Measurements from ENCODE around the gene MICAL2.

The MICAL2 gene

DNA sequence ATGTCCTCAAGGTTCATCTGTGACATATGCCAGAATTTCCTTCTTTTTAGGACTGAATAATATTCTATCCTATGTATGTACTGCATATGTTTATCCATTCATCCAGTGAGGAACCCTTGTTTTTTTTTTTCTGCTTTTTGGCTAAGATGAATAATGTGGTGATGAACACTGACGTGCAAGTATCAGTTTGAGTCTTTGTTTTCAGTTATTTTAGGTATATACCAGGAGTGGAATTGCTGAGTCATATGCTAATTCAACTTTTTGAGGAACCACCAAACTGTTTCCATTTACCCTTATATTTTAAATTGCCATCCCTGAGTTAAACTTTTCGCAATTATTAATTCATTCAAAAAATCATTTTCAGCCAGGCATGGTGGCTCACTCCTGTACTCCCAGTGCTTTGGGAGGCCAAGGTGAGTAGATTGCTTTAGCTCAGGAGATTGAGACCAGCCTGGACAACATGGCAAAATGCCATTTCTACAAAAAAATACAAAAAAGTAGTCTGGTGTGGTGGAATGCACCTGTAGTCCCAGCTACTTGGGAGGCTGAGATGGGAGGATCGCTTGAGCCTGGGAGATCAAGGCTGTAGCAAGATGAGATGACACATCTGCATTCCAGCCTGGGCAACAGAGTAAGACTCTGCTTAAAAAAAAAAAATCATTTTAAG is 64.2 kb downstream of the MICAL2 start:
- DNase-seq: peak; percentile 90

DNA sequence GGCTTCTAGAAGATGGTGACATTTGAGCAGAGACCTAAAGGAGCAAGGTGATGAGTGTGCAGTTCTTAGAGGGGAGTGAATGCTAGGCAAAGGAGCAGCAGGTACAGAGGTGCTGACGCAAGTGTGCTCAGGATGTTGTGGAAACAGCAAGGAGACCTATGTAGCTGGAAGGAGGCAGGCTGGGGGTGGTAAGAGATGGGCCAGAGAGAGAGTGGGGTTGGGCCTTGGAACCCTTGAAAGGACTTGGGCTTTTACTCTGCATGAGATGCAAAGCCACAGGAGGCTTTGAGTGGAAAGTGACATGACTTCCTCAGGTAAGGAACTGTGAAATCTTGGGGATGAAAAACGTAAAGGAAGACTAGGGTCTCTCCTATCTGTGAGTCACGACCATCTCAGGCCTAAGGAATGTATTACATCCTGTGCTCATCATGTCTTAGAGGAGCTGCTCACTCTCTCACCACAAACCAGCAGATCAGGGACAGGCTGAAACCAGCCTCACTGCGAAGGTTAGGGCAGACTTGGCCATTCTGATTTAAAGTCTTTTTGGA is 65.4 kb downstream of the MICAL2 start:
- peak; percentile 95 for DNase-seq

DNA sequence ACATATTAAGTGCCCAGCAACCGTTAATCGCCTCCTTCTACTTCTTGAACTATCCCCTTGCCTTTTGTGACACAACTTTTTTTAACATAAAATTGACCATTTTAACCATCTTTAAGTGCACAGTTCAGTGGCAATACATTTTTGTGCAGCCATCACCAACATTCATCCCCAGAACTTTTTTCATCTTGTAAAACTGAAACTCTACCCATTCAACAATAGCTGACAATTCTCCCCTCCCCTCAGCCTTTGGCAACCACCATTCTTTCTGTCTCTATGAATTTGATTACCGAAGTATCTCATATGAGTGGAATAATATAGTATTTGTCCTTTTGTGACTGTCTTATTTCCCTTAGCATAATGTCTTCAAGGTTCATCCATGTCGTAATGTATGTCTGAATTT is 66.0 kb downstream of the MICAL2 start:
- DNase-seq: no peak

DNA sequence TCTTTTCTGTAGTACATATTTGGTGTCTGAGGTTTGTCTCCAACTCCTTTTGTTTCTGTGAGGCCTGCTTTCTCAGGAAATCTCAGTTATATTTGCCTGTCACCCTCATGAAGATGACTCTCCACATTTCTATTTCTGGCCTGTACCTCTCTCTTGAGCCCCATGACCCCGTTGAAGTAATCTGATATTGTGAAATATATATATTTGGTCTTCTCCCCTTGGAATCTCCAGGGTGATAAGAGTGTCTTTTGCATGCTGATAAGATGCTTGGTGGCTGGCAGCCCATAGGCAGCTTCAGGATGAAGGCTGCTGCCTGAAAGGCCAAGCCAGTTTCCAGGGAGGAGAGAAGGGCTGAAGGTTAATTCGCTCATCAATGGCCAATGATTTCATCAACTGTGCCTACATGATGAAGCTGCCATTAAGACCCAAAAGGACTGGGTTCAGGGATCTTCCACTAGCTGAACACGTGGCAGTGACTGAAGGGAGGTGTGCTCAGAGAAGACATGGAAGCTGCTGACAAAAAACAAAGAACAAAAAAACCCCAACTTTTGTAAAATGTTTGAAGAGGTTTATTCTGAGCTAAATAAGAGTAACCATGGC is 67.4 kb downstream of the MICAL2 start:
- no peak for DNase-seq

DNA sequence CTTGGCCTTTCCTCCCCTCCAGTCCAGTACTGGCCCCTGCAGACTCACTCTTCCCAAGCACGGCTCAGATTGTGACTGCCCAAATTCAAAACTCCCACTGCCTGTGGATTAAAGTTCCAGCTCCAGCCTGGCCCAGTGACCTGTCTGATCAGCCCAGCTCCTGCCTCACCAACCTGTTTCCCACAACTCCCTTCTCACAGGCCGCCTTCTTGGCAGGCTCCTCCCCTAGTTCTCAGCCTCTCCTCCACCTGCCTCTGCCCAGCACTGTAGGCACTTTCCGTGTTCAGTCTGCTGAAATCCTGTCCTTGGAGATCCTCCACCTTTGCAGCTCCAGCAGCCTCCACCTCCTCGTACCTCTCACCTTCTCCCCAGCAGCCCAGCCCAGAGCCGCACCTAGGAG is 68.6 kb downstream of the MICAL2 start:
- DNase-seq: no peak

DNA sequence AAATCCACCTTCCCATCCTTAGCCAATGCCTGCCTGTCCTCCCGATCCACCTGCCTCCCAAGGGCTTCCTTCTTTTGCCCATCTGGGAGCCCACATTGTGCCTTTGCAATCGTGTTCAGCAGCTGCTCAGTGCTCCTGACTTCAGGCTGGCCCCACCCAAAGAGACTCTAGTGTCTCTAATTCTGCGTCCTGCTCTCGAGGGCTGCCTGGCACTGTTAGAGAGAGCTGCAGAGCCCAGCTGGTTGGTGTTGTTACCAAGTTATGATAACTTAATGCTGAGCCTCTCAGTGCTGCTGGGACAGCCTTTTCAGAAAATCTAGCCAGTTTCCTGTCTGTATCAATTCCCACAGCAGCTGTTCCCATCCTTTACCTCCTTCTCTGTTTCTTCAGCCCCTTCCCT is 69.1 kb downstream of the MICAL2 start:
- no peak for DNase-seq

DNA sequence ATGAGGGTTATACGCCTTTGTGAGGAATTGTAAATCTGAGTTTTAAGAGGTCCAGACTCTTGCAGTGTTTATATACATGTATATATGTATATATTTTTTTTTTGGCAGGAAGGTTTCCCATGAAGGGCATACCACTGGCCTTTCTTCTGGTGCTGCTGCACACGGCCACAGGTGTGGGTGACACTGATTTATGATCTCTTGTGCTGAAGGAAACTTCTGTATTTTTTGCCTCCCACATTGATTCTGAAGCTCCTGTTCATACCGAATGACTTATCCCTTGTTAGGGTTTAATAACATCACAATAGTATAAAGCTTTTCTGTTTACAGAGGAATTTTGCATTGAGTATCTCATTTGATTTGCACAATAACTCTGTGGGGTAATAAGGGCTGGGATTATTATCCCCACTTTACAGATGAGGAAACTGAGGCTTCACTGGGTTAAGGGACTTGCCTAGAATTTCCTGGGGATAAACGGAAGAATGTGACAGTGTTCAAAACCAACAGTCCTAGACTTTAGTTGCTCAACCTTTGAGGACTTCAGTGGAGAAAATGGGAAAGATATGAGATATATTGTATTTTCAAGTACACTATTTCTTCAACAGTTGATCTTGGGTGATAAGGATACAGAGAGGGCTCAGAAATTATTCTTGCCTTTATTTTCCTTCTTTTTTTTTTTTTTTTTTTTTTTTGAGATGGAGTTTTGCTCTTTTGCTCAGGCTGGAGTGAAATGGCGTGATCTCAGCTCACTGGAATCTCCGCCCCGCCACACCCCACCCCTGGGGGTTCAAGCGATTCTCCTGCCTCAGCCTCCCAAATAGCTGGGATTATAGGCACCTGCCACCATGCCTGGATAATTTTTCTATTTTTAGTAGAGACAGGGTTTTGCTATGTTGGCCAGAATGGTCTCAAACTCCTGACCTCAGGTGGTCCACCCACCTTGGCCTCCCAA is 70.1 kb downstream of the MICAL2 start:
- DNase-seq: no peak

DNA sequence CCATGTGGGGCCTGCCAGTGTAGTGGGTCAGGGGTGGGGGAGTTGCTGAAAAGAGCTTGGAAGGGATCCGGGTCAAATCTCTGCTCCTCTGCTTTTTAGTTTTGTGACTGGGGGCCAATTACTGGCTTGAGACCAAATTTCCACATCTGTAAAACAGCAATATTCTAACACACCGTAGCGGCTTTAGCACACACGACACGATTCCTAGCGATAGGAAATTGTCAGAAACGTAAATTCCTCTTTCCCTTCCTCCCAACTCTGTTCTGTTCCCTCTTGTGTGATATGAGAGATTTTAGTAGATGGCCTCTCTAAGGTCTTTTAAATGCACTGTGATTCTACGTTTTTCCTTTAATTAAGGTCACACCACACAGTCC is 71.9 kb downstream of the MICAL2 start:
- DNase-seq: no peak

DNA sequence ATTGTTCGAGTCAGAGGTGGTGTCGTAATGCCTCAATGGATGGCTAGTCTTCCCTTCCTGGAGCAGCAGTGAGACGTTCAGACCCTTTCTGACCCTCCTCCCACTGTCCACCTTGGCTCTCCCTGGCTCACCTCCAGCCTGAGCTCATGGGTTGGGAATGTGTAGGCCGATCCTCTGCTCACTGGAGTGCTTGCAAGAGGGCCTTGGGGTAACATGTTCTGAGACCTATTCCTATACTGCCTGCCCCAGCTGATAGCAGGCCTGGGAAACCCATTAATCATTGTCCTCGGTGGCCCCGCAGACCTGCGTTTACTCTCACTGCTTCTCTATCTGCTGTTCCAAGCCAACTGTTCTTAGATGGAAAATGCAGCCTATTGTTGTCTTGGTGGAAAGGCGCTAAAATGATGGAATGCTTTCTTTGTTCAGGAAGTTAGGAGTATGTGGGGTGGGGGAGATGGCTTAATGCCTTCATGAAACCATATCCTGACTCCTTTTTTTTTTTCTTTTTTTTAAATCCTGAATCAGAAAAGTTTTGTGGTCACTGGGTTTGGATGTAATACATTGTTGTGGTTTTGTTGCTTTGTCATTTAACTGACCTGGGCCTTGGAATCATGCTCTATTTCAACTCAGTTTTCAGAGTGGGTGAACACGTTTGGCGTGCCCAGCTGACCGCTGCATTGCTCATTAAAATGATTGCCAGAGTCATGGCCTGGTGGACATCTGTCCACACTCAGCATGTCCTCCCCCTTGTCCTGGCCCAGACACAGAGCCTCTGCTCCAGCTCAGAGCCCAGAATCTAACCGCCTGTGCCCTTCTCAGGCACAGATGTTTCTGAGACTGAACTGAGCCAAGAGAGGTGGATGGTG is 72.5 kb downstream of the MICAL2 start:
- DNase-seq: peak; percentile 96

DNA sequence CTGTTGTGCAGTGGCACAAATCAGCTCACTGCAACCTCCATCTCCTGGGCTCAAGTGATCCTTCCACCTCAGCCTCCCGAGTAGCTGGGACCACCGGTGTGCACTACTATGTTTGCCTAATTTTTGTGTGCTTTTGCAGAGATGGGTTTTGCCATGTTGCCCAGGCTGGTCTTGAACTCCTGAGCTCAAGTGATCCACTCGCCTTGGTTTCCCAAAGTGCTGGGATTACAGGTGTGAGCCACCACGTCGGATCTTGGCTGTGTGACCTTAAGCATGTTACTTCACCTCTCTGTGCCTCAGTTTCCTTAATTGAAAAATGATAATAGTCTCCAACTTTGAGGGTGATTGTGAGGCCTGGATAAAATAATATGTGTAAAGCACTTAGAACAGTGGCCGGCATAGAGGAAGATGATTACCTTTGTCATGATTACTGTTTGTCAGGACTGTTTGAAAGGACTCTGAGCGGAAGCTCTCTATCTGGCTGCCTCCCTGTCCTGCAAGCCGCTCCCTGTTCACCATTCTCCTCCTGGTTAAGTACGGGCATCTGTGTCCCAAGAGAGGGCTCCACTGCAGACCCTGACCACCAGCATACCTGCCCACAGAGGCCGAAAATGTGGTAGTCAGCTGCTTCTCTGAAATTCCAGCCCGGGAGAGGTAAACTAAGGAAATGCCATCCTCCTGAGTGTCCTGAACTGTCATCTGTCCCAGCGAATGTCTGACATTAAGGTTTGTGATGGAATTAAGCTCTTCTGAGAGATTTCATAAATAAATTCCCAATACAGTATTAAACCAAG is 73.6 kb downstream of the MICAL2 start:
- no peak for DNase-seq

DNA sequence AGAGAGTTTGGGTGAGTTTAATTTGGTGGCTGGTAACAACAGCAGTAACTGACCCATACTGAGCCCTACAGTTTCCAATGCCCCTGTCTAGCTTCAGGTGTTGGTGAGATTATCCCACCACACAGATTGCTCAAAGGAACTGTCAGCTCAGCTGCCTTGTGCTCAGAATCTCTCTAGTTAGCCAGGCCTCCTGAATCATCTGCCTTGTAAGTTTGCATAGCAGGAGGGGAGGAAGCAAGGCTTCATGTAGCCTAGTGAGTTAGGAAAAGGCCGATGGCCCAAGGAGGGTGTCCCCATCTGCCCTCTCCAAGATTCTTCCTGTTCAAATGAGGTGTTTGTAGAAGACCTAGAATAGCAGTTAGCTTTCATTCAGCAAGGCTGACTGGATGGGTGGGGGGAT is 74.3 kb downstream of the MICAL2 start:
- peak; percentile 36 for DNase-seq

DNA sequence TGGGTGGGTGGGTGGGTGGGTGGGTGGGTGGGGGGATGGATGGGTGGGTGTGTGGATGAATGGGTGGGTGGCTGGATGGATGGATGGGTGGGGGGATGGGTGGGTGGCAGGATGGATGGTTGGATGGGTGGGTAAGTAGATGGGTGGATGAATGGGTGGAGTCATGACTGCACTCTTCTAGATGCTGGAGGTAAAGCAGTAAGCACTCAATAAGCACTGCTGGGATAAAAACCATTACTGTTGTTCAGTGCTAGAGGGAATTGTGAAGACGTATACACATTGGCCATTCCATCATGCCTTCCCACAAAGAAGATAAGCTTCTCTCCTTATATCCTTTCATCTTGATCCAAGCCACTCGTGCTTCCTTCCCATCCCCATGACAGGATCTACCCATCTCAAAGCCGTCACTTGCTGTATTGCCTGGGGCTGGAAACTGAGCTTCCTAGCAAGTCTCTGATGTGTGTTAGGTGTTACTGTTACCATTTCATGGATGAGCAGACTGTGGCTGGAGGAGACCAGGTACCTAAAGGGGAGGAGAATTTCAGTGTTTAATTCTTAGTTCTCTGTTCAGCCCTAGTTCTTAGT is 74.8 kb downstream of the MICAL2 start:
- DNase-seq: no peak

DNA sequence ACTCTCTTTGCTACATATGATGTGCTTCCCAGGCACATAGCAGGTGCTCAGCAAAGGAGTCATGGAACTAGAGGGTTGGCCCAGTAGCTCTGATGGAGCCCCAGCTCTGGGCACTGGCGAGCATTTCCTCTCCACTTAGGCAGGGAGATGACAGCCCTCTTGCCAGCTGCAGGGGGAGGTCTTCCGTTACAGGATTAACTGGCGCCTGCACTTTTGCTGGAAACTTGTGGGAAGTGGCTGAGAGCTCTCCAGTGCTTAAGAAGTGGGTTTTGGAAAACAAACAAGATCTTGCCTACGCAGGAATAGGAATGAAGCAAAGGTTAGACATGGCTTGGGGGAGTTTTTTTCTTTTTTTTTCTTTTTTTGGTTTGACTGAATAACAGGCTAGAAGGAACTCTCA is 75.5 kb downstream of the MICAL2 start:
- peak; percentile 80 for DNase-seq

DNA sequence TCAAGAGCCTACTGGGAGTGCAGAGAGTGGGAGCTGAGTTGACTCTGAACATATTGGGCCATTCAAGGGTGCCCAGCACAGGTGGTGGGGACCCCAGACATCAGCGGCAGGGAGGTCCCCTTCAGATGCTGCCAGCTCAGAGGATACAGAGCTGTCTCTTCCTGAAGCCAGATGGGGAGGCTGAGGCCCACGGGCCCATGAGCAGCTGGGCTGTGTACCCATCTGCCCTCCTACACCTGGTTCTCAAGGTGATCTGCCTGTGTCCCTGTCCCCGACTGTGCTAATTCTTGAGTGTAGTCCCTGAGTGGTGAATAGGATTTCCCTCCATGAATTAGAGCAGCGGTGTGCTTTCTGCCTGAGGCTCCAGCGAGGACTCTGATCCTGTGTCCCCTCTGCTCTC is 76.3 kb downstream of the MICAL2 start:
- no peak for DNase-seq

DNA sequence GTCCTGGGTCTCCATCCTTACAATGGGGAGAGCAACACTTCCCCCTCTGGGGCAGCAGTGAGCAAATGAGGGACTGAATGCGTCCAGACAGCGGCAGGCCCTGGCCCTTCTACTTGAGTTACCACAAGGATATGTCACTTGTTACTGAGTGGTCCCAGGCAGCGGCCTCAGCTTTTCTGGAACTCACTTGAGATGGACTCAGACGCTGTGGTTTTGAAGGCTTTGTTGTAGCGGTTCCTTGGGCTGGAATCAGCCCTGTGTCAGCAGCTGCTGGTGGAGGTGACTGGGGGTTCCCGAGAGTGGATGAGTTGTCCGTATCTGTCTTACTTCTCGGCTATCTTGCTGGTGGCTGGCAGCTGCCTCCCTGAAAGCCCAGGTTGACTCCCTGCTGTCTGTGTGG is 77.0 kb downstream of the MICAL2 start:
- peak; percentile 58 for DNase-seq

DNA sequence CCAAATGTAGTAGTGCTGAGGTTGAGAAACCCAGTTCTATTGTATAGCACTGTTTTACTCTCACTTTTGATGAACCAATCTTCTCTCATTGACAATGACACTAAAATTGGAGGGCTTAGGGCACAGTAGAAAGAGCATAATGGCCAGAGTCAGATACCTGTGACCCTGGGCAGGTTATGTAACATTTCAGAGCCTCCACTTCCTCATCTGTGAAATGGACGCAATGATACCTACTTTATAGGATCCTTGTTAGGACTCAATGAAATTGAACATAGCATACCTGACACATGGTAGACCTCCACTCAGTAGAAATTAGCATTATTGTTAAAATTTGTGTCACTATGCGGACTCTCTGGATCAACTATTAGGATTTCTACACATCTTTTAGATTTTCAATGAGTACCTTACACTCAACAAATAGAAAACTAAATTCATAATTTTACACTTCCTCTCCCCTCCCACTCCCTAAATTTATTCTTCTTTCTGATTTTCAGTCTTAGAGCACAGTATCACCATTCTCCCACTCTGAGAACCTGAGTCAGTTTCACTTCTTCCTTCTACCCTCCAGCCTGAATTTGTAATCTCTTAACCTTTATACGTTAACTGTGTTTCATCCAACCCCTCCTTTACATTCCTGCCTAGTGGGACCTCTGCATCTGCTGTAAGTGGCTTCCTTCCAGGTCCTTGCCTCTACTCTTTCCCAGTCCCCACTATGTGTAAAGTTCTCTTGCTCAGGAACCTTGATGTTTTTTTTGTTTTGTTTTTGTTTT is 78.3 kb downstream of the MICAL2 start:
- no peak for DNase-seq

DNA sequence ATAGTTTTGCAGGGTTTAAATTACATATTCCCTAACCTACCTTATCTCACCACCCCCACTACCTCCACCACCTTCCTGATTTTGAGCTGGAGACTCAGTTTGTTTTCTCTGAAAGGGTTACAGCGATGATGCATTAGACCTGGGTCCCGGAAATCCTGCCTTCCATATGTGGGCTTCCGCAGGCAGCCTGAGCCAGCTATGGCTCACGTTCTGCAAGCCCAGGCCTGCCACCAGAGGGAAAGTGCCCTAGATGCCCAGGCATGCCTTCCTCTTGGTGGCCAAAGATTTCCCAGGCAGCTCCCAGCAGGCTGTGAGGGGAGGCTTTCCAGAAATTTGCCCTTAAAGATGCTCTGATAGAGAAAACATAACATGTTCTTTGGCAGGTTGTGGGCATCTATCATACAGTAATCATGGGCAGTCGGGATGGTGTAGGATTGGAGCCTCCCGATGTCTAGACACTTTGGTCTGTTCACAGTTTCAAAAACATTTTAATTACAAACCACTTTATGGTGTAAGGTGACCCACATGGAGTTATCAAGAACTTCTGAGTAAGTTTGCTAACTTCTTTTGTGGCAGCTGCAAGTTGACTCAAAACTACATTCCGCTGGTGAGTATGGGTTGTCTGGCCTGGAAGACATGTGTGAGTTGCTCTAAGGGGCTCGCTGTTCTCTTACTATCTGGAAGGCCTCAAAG is 79.3 kb downstream of the MICAL2 start:
- DNase-seq: no peak

DNA sequence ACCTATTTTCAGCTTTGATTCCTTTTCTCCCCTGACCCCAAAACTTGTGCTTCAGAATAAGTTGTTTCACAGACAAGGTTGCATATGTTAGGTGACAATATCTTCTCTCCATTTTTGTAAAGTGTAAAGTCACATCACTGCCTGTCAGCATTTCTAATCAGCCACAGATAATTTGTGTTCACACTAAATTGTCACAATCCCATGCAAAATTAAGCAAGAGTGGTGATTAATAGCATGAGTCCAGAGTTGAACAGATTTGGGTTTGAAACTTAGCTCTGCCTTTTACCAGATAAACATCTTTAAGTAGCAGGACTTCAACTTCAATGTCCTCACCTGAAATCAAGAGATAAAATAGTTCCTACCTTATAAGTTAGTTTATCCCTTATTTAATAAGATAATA is 80.1 kb downstream of the MICAL2 start:
- no peak for DNase-seq

DNA sequence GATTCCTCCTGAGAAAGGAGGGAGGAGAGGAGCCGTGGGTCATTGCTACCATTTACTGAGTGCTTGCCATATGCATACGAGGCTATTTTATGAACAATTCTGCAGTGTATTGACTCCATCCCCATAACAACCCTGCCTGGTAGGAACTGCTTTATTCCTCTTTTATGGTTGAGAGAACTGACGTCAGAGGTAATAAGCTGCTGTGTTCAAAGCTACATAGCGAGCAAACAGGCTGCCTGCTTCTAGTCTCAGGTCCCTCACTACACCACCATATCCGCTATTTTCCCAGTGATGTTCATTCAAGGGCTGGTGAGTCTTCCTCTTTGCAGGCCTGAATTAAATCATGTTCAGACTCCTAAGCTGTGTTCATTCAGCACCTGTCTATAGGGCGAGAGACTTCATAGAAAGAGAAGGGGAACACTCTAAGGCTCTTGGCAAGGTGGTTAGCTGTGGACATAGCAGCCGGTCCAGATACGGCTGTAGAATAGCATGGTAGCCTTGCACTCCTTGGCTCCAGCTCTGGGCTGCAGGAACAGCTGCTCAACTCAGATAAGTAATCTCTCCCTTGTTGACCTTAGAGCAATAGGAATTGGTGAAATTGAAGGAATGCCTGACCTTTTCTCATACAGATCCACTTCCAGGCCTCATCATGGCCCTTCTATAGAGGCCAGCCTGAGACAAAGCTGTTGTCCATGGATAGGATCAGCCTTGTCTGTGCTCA is 82.6 kb downstream of the MICAL2 start:
- DNase-seq: no peak
